Inflammatory macrophage treated with lipopolysaccharide for 4 hours (primary cell): ENCODE data around the gene TTC28.
"Not testable (repeated sequence)": the region's sequence is repeated elsewhere in the genome, so short reads cannot be mapped to it uniquely, and the experiment has no call there.

ENCODE experiments used
- DNase-seq: peaks from one replicate; pipeline ENCODE4 v3.0.0-alpha.2; 2020

Gene TTC28

GRCh38 chr22:28217277-28217676 is 462.4 kb downstream of the TTC28 start:
- no peak for DNase-seq

GRCh38 chr22:28214750-28215149 is 464.9 kb downstream of the TTC28 start:
- not testable (repeated sequence) for DNase-seq

- DNase-seq = not testable (repeated sequence)
Observed at GRCh38 chr22:28209457-28209856, 470.2 kb downstream of the TTC28 start.

GRCh38 chr22:28208787-28209186 is 470.9 kb downstream of the TTC28 start:
- DNase-seq = no peak

- no peak for DNase-seq
Observed at GRCh38 chr22:28208036-28208435, 471.6 kb downstream of the TTC28 start.

GRCh38 chr22:28207281-28208030 is 472.2 kb downstream of the TTC28 start:
- no peak for DNase-seq

- no peak for DNase-seq
Observed at GRCh38 chr22:28205926-28206325, 473.7 kb downstream of the TTC28 start.

- DNase-seq = no peak
Observed at GRCh38 chr22:28204382-28204781, 475.3 kb downstream of the TTC28 start.

- DNase-seq = no peak
Observed at GRCh38 chr22:28203286-28203685, 476.4 kb downstream of the TTC28 start.

- DNase-seq = no peak
Observed at GRCh38 chr22:28198692-28199091, 480.9 kb downstream of the TTC28 start.

GRCh38 chr22:28191571-28191970 is 488.1 kb downstream of the TTC28 start:
- not testable (repeated sequence) for DNase-seq

GRCh38 chr22:28188178-28188879 is 491.3 kb downstream of the TTC28 start:
- no peak for DNase-seq

- no peak for DNase-seq
Observed at GRCh38 chr22:28187612-28188011, 492.0 kb downstream of the TTC28 start.

GRCh38 chr22:28186641-28187040 is 493.0 kb downstream of the TTC28 start:
- DNase-seq = no peak

GRCh38 chr22:28185130-28185529 is 494.5 kb downstream of the TTC28 start:
- no peak for DNase-seq

- DNase-seq = no peak
Observed at GRCh38 chr22:28183078-28183860, 496.4 kb downstream of the TTC28 start.

GRCh38 chr22:28180804-28181731 is 498.6 kb downstream of the TTC28 start:
- DNase-seq = no peak

- no peak for DNase-seq
Observed at GRCh38 chr22:28179392-28179791, 500.2 kb downstream of the TTC28 start.

- no peak for DNase-seq
Observed at GRCh38 chr22:28175730-28176492, 503.7 kb downstream of the TTC28 start.

GRCh38 chr22:28174509-28174908 is 505.1 kb downstream of the TTC28 start:
- no peak for DNase-seq

GRCh38 chr22:28172892-28173670 is 506.6 kb downstream of the TTC28 start:
- no peak for DNase-seq
